HCT116 (cell line): ENCODE results near the gene FAM168A. TPM values are rescaled to one million over a fixed set of nuclear protein-coding genes. Genes with fewer than 3 reads are reported as not detected.

Experiments
- ATAC-seq: fragments of 200-7000 bp; cut with Tn5 transposase; 2 replicates; pipeline ENCODE4 v1.9.1; 2020; ENCODE audit warnings: mild to moderate bottlenecking, moderate library complexity
- BruUV-seq: library from RNA; stranded (reverse); fragments of 400-500 nt; replicated peaks from 2 replicates; lab custom pipeline; 2021; lab: Mats Ljungman, UMichigan
- CTCF ChIA-PET: fragments of 300-600 bp; sonication (Branson Sonifier 250); formaldehyde crosslinking; loops from one replicate; lab custom pipeline; 2021; ENCODE audit warnings: antibody characterized with exemption; lab: Charles Lee
- POLR2A ChIA-PET: fragments of 300-600, 350-600 bp; sonication (Branson Sonifier 250); formaldehyde crosslinking; loops from one replicate; lab custom pipeline; 2021; ENCODE audit warnings: antibody characterized with exemption; lab: Charles Lee
- RAD21 ChIA-PET, 2 experiments: fragments of 300-600 bp; sonication (Branson Sonifier 250); formaldehyde crosslinking; loops; one replicate each; lab custom pipeline; 2023; ENCODE audit warnings: low total read pairs in 2 of 2; ENCODE audit not compliant: uncharacterized antibody in 2 of 2, unreplicated experiment in 2 of 2, low non-redundant PET in 1 of 2; lab: Charles Lee
- DNase-seq: peaks from one replicate; pipeline ENCODE4 v3.0.0-alpha.2; 2010; ENCODE audit warnings: low read depth, low spot score
- H2AFZ ChIP-seq: fragments of 200-600 bp; shearing (Covaris generic), sonication (generic); 2 replicates; pipeline ENCODE4 v1.6.1; 2017; ENCODE audit warnings: low read depth, mixed run types, mixed read lengths, antibody characterized with exemption, low read length; ENCODE audit not compliant: poor library complexity, severe bottlenecking
- H3K27ac ChIP-seq: 2 replicates; pipeline ENCODE4 v1.5.1; 2012; ENCODE audit warnings: low read depth, low read length
- H3K27me3 ChIP-seq: fragments of 200-600 bp; sonication (generic); 2 replicates; pipeline ENCODE4 v1.6.1; 2016; ENCODE audit warnings: mixed run types, low read length, mixed read lengths; ENCODE audit not compliant: insufficient read depth
- H3K36me3 ChIP-seq, 2 experiments: fragments of 200-500 bp in 1 of 2; fragments of 200-600 bp in 1 of 2; sonication (Bioruptor generic) in 1 of 2; sonication (generic) in 1 of 2; 2 replicates each; pipeline versions ENCODE4 v1.5.1 to v1.6.1; 2014 to 2016; ENCODE audit warnings: low read length in 2 of 2, inconsistent platforms in 1 of 2, mixed read lengths in 1 of 2, mixed run types in 1 of 2; ENCODE audit not compliant: insufficient read depth in 2 of 2, control insufficient read depth in 1 of 2
- H3K4me1 ChIP-seq, 2 experiments: fragments of 200-600 bp in 1 of 2; sonication (generic) in 1 of 2; 2 replicates each; pipeline versions ENCODE4 v1.5.1 to v1.6.1; 2012 to 2017; ENCODE audit warnings: low read length in 2 of 2, inconsistent platforms in 1 of 2, mild to moderate bottlenecking in 1 of 2, mixed read lengths in 1 of 2, mixed run types in 1 of 2, moderate library complexity in 1 of 2; ENCODE audit not compliant: insufficient read depth in 2 of 2, control insufficient read depth in 1 of 2
- H3K4me2 ChIP-seq: fragments of 200-600 bp; sonication (generic); 2 replicates; pipeline ENCODE4 v1.6.1; 2017; ENCODE audit warnings: mixed run types, low read length, mixed read lengths
- H3K4me3 ChIP-seq, 2 experiments: fragments of 200-600 bp in 1 of 2; sonication (generic) in 1 of 2; replicated peaks in 1 of 2; 2 replicates each; pipeline ENCODE4 v1.5.1; 2011 to 2016; ENCODE audit warnings: low read length in 2 of 2, control low read depth in 1 of 2, low read depth in 1 of 2, mild to moderate bottlenecking in 1 of 2, mixed read lengths in 1 of 2, mixed run types in 1 of 2
- H3K79me2 ChIP-seq: fragments of 200-600 bp; sonication (generic); 2 replicates; pipeline ENCODE4 v1.6.1; 2017; ENCODE audit warnings: mild to moderate bottlenecking, mixed run types, low read length, moderate library complexity, mixed read lengths; ENCODE audit not compliant: insufficient read depth
- H3K9ac ChIP-seq: fragments of 200-600 bp; sonication (generic); 2 replicates; pipeline ENCODE4 v1.6.1; 2016; ENCODE audit warnings: low read length, mixed read lengths
- H3K9me2 ChIP-seq: fragments of 200-600 bp; sonication (generic), shearing (Covaris generic); 2 replicates; pipeline ENCODE4 v1.6.1; 2017; ENCODE audit warnings: mixed run types, mild to moderate bottlenecking, moderate library complexity; ENCODE audit not compliant: insufficient read depth
- H3K9me3 ChIP-seq, 2 experiments: fragments of 200-500 bp in 1 of 2; fragments of 200-600 bp in 1 of 2; sonication (Bioruptor generic) in 1 of 2; sonication (generic) in 1 of 2; 2 replicates each; pipeline ENCODE4 v1.6.1; 2014 to 2017; ENCODE audit warnings: low read length in 2 of 2, mixed read lengths in 2 of 2, inconsistent platforms in 1 of 2, low read depth in 1 of 2, mild to moderate bottlenecking in 1 of 2, mixed run types in 1 of 2, moderate library complexity in 1 of 2; ENCODE audit not compliant: control insufficient read depth in 1 of 2, insufficient read depth in 1 of 2
- H4K20me1 ChIP-seq: fragments of 200-600 bp; sonication (generic), shearing (Covaris generic); 2 replicates; pipeline ENCODE4 v1.6.1; 2017; ENCODE audit warnings: mixed run types, mild to moderate bottlenecking, moderate library complexity; ENCODE audit not compliant: insufficient read depth
- CBX3 ChIP-seq: IDR thresholded peaks from 2 replicates; pipeline ENCODE4 v1.6.1; 2012; ENCODE audit warnings: low read depth
- CEBPB ChIP-seq: IDR thresholded peaks from 2 replicates; pipeline ENCODE4 v1.6.1; 2012; ENCODE audit warnings: low read depth
- ELF1 ChIP-seq: IDR thresholded peaks from 2 replicates; pipeline ENCODE4 v1.6.1; 2012; ENCODE audit warnings: low read depth, borderline replicate concordance
- EZH2 ChIP-seq: fragments of 200-600 bp; sonication (generic); IDR thresholded peaks from 2 replicates; pipeline ENCODE4 v1.6.1; 2017; ENCODE audit warnings: antibody characterized with exemption, mixed run types
- JUND ChIP-seq: IDR thresholded peaks from 2 replicates; pipeline ENCODE4 v1.6.1; 2012
- POLR2A ChIP-seq: IDR thresholded peaks from 2 replicates; pipeline ENCODE4 v1.7.0; 2011; ENCODE audit warnings: borderline replicate concordance; ENCODE audit not compliant: insufficient read depth, insufficient read length; ENCODE audit errors: extremely low read depth
- RAD21 ChIP-seq: IDR thresholded peaks from 2 replicates; pipeline ENCODE4 v1.6.1; 2012; ENCODE audit warnings: low read depth, mild to moderate bottlenecking
- SIN3A ChIP-seq: IDR thresholded peaks from 2 replicates; pipeline ENCODE4 v1.6.1; 2012; ENCODE audit warnings: low read depth
- SP1 ChIP-seq: IDR thresholded peaks from 2 replicates; pipeline ENCODE4 v1.6.1; 2012; ENCODE audit warnings: low read depth
- SRF ChIP-seq: IDR thresholded peaks from 2 replicates; pipeline ENCODE4 v1.6.1; 2012; ENCODE audit warnings: low read depth
- YY1 ChIP-seq: IDR thresholded peaks from 2 replicates; pipeline ENCODE4 v1.6.1; 2011; ENCODE audit warnings: low read length, low read depth, moderate library complexity, mild to moderate bottlenecking; ENCODE audit not compliant: insufficient replicate concordance; ENCODE audit errors: extremely low read depth
- ZFX ChIP-seq: fragments of 450-650 bp; IDR thresholded peaks from 2 replicates; pipeline ENCODE4 v1.6.1; 2017
- ZNF274 ChIP-seq: fragments of 200-500 bp; sonication (Bioruptor generic); IDR thresholded peaks from 2 replicates; pipeline ENCODE4 v1.6.1; 2014; ENCODE audit warnings: mild to moderate bottlenecking, low read depth, low read length, inconsistent platforms
- intact Hi-C: fragments of 100-400 bp; cut with micrococcal nuclease; formaldehyde crosslinking; loops from 2 replicates; pipeline ENCODE4 v1.10.0; 2022
- total RNA-seq: library from RNA; stranded (reverse); gene quantifications from one replicate; pipeline ENCODE4 v1.2.1, GENCODE V29; 2021; ENCODE audit not compliant: unreplicated experiment
- TF ChIP-seq, protein P1 (sequence below), 3 experiments: fragments of 200-600 bp in 1 of 3; sonication (generic) in 1 of 3; IDR thresholded peaks in 2 of 3; conservative IDR thresholded peaks in 1 of 3; 2 replicates each; pipeline ENCODE4 v1.5.1; 2012 to 2017; ENCODE audit warnings: low read depth in 2 of 3, low read length in 2 of 3, antibody characterized with exemption in 1 of 3, borderline replicate concordance in 1 of 3, control low read depth in 1 of 3, mild to moderate bottlenecking in 1 of 3, mixed read lengths in 1 of 3, mixed run types in 1 of 3, moderate library complexity in 1 of 3; ENCODE audit not compliant: insufficient read depth in 1 of 3
- TF ChIP-seq, protein P2 (sequence below): IDR thresholded peaks from 2 replicates; pipeline ENCODE4 v1.6.1; 2012; ENCODE audit warnings: low read depth
- TF ChIP-seq, protein P3 (sequence below): IDR thresholded peaks from 2 replicates; pipeline ENCODE4 v1.6.1; 2012
- TF ChIP-seq, protein P4 (sequence below): IDR thresholded peaks from 2 replicates; pipeline ENCODE4 v1.6.1; 2012

Gene FAM168A
- total RNA-seq, 1 experiment from 2014 or later = 31.5 TPM

DNA sequence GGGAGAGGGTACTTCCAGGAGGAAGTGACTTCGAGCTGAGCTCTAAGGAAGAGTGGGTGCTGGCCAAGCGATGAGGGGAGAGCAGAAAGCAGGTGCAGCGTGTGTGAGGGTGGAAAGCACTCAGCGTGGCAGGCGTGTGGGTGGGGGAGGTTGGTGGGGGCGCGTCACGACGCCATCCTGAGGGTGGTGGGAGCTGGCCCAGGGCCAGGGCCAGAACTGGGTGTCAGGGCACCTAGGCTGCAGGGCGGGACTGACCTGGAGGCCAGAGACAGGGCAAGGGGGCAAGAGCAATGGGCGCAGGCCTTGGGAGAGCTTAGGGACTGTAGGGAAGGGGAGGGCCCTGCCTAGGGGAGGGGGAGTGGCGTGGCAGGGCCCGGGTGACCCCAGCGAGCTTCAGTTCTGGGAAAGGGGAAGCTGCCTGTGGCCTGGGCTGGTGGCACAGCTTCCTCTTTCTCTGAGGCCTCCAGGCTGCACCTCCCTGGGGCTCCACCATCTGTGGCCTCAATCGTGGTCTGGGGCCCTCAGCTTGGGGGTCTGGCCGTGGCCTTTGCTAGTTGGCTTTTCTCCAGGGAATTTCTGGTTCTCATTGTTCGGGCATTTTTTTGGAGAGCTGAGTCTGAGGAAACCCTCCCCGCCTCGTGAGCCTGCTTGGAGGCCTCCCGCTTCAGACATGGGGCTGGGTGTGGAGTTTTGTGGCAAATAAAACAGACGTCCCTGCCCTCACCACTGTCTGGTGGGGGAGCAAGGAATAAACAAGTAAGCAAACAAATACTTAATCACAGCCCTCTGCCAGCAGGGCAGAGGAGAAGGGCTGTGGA is 212.8 kb downstream of the FAM168A start:
- peaks cover 0 to 3% of the 10 kb centered on the region in 2 experiments; a peak in 2 of 4 replicates for H3K36me3 ChIP-seq
- H3K79me2 ChIP-seq = peaks cover 92% of the 10 kb centered on the region
- no peak overlapping the region for H2AFZ ChIP-seq
- TF ChIP-seq YY1 (no peak), ZFX (no peak), JUND (no peak), POLR2A (no peak), ZNF274 (no peak), CBX3 (no peak), RAD21 (no peak), ELF1 (no peak), EZH2 (no peak), SP1 (no peak), SIN3A (no peak), SRF (no peak), CEBPB (no peak)
- TF ChIP-seq, protein P1, sequence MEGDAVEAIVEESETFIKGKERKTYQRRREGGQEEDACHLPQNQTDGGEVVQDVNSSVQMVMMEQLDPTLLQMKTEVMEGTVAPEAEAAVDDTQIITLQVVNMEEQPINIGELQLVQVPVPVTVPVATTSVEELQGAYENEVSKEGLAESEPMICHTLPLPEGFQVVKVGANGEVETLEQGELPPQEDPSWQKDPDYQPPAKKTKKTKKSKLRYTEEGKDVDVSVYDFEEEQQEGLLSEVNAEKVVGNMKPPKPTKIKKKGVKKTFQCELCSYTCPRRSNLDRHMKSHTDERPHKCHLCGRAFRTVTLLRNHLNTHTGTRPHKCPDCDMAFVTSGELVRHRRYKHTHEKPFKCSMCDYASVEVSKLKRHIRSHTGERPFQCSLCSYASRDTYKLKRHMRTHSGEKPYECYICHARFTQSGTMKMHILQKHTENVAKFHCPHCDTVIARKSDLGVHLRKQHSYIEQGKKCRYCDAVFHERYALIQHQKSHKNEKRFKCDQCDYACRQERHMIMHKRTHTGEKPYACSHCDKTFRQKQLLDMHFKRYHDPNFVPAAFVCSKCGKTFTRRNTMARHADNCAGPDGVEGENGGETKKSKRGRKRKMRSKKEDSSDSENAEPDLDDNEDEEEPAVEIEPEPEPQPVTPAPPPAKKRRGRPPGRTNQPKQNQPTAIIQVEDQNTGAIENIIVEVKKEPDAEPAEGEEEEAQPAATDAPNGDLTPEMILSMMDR (IDR thresholded peaks at IDR 0.05 in 2 of 3, conservative IDR thresholded peaks at IDR 0.05 in 1 of 3; ENCODE audit: borderline replicate concordance in 1 of 3, insufficient read depth in 1 of 3, low read depth in 2 of 3, low read length in 2 of 3) = no peak
- TF ChIP-seq, protein P2, sequence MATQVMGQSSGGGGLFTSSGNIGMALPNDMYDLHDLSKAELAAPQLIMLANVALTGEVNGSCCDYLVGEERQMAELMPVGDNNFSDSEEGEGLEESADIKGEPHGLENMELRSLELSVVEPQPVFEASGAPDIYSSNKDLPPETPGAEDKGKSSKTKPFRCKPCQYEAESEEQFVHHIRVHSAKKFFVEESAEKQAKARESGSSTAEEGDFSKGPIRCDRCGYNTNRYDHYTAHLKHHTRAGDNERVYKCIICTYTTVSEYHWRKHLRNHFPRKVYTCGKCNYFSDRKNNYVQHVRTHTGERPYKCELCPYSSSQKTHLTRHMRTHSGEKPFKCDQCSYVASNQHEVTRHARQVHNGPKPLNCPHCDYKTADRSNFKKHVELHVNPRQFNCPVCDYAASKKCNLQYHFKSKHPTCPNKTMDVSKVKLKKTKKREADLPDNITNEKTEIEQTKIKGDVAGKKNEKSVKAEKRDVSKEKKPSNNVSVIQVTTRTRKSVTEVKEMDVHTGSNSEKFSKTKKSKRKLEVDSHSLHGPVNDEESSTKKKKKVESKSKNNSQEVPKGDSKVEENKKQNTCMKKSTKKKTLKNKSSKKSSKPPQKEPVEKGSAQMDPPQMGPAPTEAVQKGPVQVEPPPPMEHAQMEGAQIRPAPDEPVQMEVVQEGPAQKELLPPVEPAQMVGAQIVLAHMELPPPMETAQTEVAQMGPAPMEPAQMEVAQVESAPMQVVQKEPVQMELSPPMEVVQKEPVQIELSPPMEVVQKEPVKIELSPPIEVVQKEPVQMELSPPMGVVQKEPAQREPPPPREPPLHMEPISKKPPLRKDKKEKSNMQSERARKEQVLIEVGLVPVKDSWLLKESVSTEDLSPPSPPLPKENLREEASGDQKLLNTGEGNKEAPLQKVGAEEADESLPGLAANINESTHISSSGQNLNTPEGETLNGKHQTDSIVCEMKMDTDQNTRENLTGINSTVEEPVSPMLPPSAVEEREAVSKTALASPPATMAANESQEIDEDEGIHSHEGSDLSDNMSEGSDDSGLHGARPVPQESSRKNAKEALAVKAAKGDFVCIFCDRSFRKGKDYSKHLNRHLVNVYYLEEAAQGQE = no peak
- TF ChIP-seq, protein P3, sequence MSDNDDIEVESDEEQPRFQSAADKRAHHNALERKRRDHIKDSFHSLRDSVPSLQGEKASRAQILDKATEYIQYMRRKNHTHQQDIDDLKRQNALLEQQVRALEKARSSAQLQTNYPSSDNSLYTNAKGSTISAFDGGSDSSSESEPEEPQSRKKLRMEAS = no peak
- TF ChIP-seq, protein P4, sequence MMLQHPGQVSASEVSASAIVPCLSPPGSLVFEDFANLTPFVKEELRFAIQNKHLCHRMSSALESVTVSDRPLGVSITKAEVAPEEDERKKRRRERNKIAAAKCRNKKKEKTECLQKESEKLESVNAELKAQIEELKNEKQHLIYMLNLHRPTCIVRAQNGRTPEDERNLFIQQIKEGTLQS = no peak
- TF ChIP-seq, all 23 proteins: peak for 0
- no peaks in the 10 kb centered on the region for H4K20me1 ChIP-seq
- H3K4me1 ChIP-seq = peaks cover 7 to 46% of the 10 kb centered on the region in 2 experiments; a peak in 3 of 4 replicates
- no peak for DNase-seq
- ChIA-PET RAD21 (no interaction called here), CTCF (interaction anchor here (0.6 to 2.0 kb wide), 3 partner anchors 8 to 50 kb away, joined by 3 to 7 read pairs (median 3); no protein-coding TSS in a partner anchor), POLR2A (no interaction called here)
- no peaks in the 10 kb centered on the region for H3K9me2 ChIP-seq
- intact Hi-C loops = no loop called here
- BruUV-seq = no TSS peak
- H3K9ac ChIP-seq = no peak overlapping the region
- ATAC-seq = no peak
- no peaks in the 10 kb centered on the region for H3K9me3 ChIP-seq
- no peak overlapping the region for H3K4me3 ChIP-seq
- no peaks in the 10 kb centered on the region for H3K27me3 ChIP-seq
- no peak overlapping the region for H3K4me2 ChIP-seq
- H3K27ac ChIP-seq = peak overlapping the region; percentile 26; the same call in 1 of the 2 replicates
